WTC11 (cell line): ENCODE measurements around the gene LIMS2. TPM values are rescaled to one million over a fixed set of nuclear protein-coding genes. Genes with fewer than 3 reads are reported as not detected.

ENCODE experiments used
- ATAC-seq: fragments of 200-7000 bp; cut with Tn5 transposase; 2 replicates; pipeline ENCODE4 v1.10.0; 2021; ENCODE audit warnings: mild to moderate bottlenecking, moderate library complexity
- CTCF ChIA-PET: fragments of 300-600 bp; sonication (Branson Sonifier 250); formaldehyde crosslinking; loops from one replicate; lab custom pipeline; 2021; ENCODE audit warnings: antibody characterized with exemption; lab: Charles Lee
- POLR2A ChIA-PET: fragments of 350-600 bp; sonication (Branson Sonifier 250); formaldehyde crosslinking; loops from one replicate; lab custom pipeline; 2021; ENCODE audit warnings: antibody characterized with exemption; lab: Charles Lee
- DNase-seq: peaks from one replicate; pipeline ENCODE4 v3.0.0; 2021; ENCODE audit warnings: low spot score
- H3K27ac Mint-ChIP-seq: 2 replicates; pipeline ENCODE4 v1.8.0; 2021; ENCODE audit warnings: mixed read lengths
- H3K27me3 Mint-ChIP-seq: 2 replicates; pipeline ENCODE4 v1.8.0; 2021; ENCODE audit warnings: low read depth, mild to moderate bottlenecking, moderate library complexity, mixed read lengths
- H3K36me3 Mint-ChIP-seq: 2 replicates; pipeline ENCODE4 v1.8.0; 2021; ENCODE audit warnings: mixed read lengths
- H3K4me1 Mint-ChIP-seq: 2 replicates; pipeline ENCODE4 v1.8.0; 2022; ENCODE audit warnings: mixed read lengths
- H3K4me3 Mint-ChIP-seq: 2 replicates; pipeline ENCODE4 v1.8.0; 2021; ENCODE audit warnings: mild to moderate bottlenecking, moderate library complexity, mixed read lengths
- H3K9me3 Mint-ChIP-seq: 2 replicates; pipeline ENCODE4 v1.8.0; 2021; ENCODE audit warnings: mixed read lengths
- FOXJ3 ChIP-seq: sonication (generic); formaldehyde crosslinking; IDR thresholded peaks from 2 replicates; pipeline ENCODE4 v1.9.0; 2021; ENCODE audit warnings: missing genetic modification reagents, mild to moderate bottlenecking, borderline replicate concordance
- FOXP1 ChIP-seq: sonication (generic); formaldehyde crosslinking; IDR thresholded peaks from 2 replicates; pipeline ENCODE4 v1.8.0; 2022; ENCODE audit warnings: missing genetic modification reagents, mild to moderate bottlenecking, moderate library complexity, borderline replicate concordance
- GABPB1 ChIP-seq: sonication (generic); formaldehyde crosslinking; IDR thresholded peaks from 2 replicates; pipeline ENCODE4 v1.8.1; 2023; ENCODE audit warnings: mild to moderate bottlenecking, missing genetic modification reagents
- IRF2 ChIP-seq: sonication (generic); formaldehyde crosslinking; IDR thresholded peaks from 2 replicates; pipeline ENCODE4 v1.8.0; 2022; ENCODE audit warnings: low read depth, missing genetic modification reagents, borderline replicate concordance
- MYBL2 ChIP-seq: sonication (generic); formaldehyde crosslinking; IDR thresholded peaks from 2 replicates; pipeline ENCODE4 v1.8.1; 2023; ENCODE audit warnings: mild to moderate bottlenecking, moderate library complexity, missing genetic modification reagents
- NFATC4 ChIP-seq: fragments of 250-450 bp; sonication (Bioruptor Pico); IDR thresholded peaks from 2 replicates; pipeline ENCODE4 v1.9.0; 2021; ENCODE audit warnings: mild to moderate bottlenecking
- RORB ChIP-seq: fragments of 250-450 bp; sonication (Bioruptor Pico); IDR thresholded peaks from 2 replicates; pipeline ENCODE4 v1.9.0; 2021; ENCODE audit warnings: mild to moderate bottlenecking
- TCF7 ChIP-seq: sonication (generic); formaldehyde crosslinking; IDR thresholded peaks from 2 replicates; pipeline ENCODE4 v1.8.0; 2022; ENCODE audit warnings: mild to moderate bottlenecking, low read depth, missing genetic modification reagents, moderate library complexity
- TEAD1 ChIP-seq: sonication (generic); formaldehyde crosslinking; IDR thresholded peaks from 2 replicates; pipeline ENCODE4 v1.8.0; 2022; ENCODE audit warnings: mild to moderate bottlenecking, missing genetic modification reagents
- TP53 ChIP-seq: sonication (generic); formaldehyde crosslinking; IDR thresholded peaks from 2 replicates; pipeline ENCODE4 v1.8.1; 2023; ENCODE audit warnings: mild to moderate bottlenecking, missing genetic modification reagents
- ZBTB21 ChIP-seq: sonication (generic); formaldehyde crosslinking; IDR thresholded peaks from 2 replicates; pipeline ENCODE4 v1.8.1; 2023; ENCODE audit warnings: mild to moderate bottlenecking, missing genetic modification reagents, borderline replicate concordance
- ZNF232 ChIP-seq: sonication (generic); formaldehyde crosslinking; IDR thresholded peaks from 2 replicates; pipeline ENCODE4 v1.8.0; 2022; ENCODE audit warnings: mild to moderate bottlenecking, missing genetic modification reagents
- ZNF263 ChIP-seq: sonication (generic); formaldehyde crosslinking; IDR thresholded peaks from 2 replicates; pipeline ENCODE4 v1.8.1; 2022; ENCODE audit warnings: low read depth, mild to moderate bottlenecking, moderate library complexity, missing genetic modification reagents
- total RNA-seq: library from RNA; stranded (reverse); gene quantifications from 3 replicates; pipeline ENCODE4 v1.2.3, GENCODE V29; 2021
- TF ChIP-seq, protein P1 (sequence below): sonication (generic); formaldehyde crosslinking; IDR thresholded peaks from 2 replicates; pipeline ENCODE4 v1.8.1; 2022; ENCODE audit warnings: mild to moderate bottlenecking, moderate library complexity, missing genetic modification reagents
- TF ChIP-seq, protein P2 (sequence below): fragments of 250-450 bp; sonication (Bioruptor Pico); IDR thresholded peaks from 2 replicates; pipeline ENCODE4 v1.9.0; 2021; ENCODE audit warnings: moderate library complexity, mild to moderate bottlenecking, inconsistent platforms, borderline replicate concordance
- TF ChIP-seq, protein P3 (sequence below): sonication (generic); formaldehyde crosslinking; IDR thresholded peaks from 2 replicates; pipeline ENCODE4 v1.8.0; 2023; ENCODE audit warnings: missing genetic modification reagents, mild to moderate bottlenecking, borderline replicate concordance
- TF ChIP-seq, protein P4 (sequence below): fragments of 250-450 bp; sonication (Bioruptor Pico); IDR thresholded peaks from 2 replicates; pipeline ENCODE4 v1.9.0; 2021; ENCODE audit warnings: mild to moderate bottlenecking
- TF ChIP-seq, protein P5 (sequence below): sonication (generic); formaldehyde crosslinking; IDR thresholded peaks from 2 replicates; pipeline ENCODE4 v1.8.0; 2022; ENCODE audit warnings: missing genetic modification reagents

The LIMS2 gene
- total RNA-seq, 1 experiment from 2014 or later, result 2.4 TPM

DNA sequence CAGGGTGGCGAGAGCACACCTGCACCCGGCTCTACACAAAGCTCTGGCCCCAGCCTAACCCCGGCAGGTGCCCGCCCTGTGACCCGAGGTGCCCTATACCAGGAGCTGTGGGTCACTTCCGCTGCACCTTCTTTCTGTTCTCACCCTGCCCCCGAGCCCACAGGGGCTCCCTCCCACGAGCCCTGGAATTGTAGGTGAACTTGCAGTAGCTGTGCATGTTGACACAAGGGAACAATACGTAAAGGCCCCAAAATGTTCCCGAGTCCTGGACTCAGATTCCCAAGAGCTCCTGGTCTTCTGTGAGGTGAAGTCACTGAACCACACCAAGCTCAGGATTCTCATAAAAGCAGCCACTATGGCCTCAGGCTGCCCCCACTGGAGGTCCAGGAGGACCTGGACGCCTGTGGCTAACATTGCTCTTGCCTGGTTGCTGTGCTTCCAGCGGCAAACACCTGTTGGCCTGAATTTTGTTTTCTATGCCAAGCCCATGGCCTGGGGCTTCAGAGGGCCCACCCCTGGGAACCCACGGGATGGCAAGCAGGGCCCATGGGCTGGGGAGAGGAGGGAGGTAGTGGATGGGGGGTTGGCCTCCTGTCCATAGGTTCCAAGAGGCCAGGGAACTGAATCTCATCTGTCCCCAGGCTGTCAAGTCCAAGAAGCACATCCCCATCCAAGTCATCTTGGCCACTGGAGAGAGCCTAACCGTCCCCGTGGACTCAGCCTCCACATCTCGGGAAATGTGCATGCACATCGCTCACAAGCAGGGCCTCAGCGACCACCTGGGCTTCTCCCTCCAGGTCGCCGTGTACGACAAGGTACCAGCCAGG, 52.6 kb downstream of the LIMS2 start (continued):
- TF ChIP-seq, protein P1, sequence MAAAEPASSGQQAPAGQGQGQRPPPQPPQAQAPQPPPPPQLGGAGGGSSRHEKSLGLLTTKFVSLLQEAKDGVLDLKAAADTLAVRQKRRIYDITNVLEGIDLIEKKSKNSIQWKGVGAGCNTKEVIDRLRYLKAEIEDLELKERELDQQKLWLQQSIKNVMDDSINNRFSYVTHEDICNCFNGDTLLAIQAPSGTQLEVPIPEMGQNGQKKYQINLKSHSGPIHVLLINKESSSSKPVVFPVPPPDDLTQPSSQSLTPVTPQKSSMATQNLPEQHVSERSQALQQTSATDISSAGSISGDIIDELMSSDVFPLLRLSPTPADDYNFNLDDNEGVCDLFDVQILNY (CRISPR knock-in tag), result no peak
- TF ChIP-seq MYBL2 (CRISPR knock-in tag) (no peak), TP53 (no peak), TCF7 (CRISPR knock-in tag) (no peak), ZBTB21 (CRISPR knock-in tag) (no peak), GABPB1 (CRISPR knock-in tag) (no peak), FOXJ3 (CRISPR knock-in tag) (no peak)
- TF ChIP-seq, protein P2, sequence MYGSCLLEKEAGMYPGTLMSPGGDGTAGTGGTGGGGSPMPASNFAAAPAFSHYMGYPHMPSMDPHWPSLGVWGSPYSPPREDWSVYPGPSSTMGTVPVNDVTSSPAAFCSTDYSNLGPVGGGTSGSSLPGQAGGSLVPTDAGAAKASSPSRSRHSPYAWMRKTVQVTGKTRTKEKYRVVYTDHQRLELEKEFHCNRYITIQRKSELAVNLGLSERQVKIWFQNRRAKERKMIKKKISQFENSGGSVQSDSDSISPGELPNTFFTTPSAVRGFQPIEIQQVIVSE (CRISPR knock-in tag), result no peak
- TF ChIP-seq, protein P3, sequence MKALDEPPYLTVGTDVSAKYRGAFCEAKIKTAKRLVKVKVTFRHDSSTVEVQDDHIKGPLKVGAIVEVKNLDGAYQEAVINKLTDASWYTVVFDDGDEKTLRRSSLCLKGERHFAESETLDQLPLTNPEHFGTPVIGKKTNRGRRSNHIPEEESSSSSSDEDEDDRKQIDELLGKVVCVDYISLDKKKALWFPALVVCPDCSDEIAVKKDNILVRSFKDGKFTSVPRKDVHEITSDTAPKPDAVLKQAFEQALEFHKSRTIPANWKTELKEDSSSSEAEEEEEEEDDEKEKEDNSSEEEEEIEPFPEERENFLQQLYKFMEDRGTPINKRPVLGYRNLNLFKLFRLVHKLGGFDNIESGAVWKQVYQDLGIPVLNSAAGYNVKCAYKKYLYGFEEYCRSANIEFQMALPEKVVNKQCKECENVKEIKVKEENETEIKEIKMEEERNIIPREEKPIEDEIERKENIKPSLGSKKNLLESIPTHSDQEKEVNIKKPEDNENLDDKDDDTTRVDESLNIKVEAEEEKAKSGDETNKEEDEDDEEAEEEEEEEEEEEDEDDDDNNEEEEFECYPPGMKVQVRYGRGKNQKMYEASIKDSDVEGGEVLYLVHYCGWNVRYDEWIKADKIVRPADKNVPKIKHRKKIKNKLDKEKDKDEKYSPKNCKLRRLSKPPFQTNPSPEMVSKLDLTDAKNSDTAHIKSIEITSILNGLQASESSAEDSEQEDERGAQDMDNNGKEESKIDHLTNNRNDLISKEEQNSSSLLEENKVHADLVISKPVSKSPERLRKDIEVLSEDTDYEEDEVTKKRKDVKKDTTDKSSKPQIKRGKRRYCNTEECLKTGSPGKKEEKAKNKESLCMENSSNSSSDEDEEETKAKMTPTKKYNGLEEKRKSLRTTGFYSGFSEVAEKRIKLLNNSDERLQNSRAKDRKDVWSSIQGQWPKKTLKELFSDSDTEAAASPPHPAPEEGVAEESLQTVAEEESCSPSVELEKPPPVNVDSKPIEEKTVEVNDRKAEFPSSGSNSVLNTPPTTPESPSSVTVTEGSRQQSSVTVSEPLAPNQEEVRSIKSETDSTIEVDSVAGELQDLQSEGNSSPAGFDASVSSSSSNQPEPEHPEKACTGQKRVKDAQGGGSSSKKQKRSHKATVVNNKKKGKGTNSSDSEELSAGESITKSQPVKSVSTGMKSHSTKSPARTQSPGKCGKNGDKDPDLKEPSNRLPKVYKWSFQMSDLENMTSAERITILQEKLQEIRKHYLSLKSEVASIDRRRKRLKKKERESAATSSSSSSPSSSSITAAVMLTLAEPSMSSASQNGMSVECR, result no peak

DNA sequence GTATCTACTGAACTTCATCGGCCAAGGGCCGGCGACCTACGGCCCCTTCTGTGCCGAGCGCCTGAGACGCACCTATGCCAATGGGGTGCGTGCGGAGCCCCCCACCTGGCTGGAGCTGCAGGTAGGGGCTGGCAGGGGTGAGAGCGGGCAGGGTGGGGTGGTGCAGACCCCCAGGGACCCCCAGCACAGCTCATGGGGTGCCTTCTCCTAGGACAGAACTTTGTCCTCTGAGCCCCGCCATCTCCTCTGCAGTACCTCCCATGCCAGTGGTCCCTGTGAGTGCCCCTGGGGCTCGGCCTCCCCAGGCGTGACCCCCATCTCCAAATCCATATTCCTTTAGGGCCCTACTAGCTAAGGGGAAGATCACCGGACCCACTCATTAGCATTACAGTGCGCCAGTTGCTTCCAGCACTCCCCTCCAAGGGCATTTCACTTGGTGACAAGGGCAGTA, 53.3 kb downstream of the LIMS2 start:
- ChIA-PET POLR2A (no interaction called here), CTCF (interaction anchor here (1.8 kb wide), 1 partner anchor 31 kb away, joined by 9 read pairs; no protein-coding TSS in a partner anchor)
- no peaks in the 10 kb centered on the region for H3K36me3 Mint-ChIP-seq
- H3K4me3 Mint-ChIP-seq, result no peak overlapping the region
- peak; percentile 7 for DNase-seq
- ATAC-seq, result no peak
- no peaks in the 10 kb centered on the region for H3K4me1 Mint-ChIP-seq
- H3K27ac Mint-ChIP-seq, result no peak overlapping the region
- H3K9me3 Mint-ChIP-seq, result no peaks in the 10 kb centered on the region
- H3K27me3 Mint-ChIP-seq, result no peaks in the 10 kb centered on the region
- TF ChIP-seq, protein P4, sequence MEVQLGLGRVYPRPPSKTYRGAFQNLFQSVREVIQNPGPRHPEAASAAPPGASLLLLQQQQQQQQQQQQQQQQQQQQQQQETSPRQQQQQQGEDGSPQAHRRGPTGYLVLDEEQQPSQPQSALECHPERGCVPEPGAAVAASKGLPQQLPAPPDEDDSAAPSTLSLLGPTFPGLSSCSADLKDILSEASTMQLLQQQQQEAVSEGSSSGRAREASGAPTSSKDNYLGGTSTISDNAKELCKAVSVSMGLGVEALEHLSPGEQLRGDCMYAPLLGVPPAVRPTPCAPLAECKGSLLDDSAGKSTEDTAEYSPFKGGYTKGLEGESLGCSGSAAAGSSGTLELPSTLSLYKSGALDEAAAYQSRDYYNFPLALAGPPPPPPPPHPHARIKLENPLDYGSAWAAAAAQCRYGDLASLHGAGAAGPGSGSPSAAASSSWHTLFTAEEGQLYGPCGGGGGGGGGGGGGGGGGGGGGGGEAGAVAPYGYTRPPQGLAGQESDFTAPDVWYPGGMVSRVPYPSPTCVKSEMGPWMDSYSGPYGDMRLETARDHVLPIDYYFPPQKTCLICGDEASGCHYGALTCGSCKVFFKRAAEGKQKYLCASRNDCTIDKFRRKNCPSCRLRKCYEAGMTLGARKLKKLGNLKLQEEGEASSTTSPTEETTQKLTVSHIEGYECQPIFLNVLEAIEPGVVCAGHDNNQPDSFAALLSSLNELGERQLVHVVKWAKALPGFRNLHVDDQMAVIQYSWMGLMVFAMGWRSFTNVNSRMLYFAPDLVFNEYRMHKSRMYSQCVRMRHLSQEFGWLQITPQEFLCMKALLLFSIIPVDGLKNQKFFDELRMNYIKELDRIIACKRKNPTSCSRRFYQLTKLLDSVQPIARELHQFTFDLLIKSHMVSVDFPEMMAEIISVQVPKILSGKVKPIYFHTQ (CRISPR knock-in tag), result no peak
- TF ChIP-seq ZNF232 (CRISPR knock-in tag) (no peak), IRF2 (CRISPR knock-in tag) (no peak), RORB (no peak), TEAD1 (CRISPR knock-in tag) (no peak), NFATC4 (no peak), FOXP1 (no peak), ZNF263 (CRISPR knock-in tag) (no peak)
- TF ChIP-seq, protein P2 (CRISPR knock-in tag), result no peak
- TF ChIP-seq, protein P1 (CRISPR knock-in tag), result no peak
- TF ChIP-seq, protein P5, sequence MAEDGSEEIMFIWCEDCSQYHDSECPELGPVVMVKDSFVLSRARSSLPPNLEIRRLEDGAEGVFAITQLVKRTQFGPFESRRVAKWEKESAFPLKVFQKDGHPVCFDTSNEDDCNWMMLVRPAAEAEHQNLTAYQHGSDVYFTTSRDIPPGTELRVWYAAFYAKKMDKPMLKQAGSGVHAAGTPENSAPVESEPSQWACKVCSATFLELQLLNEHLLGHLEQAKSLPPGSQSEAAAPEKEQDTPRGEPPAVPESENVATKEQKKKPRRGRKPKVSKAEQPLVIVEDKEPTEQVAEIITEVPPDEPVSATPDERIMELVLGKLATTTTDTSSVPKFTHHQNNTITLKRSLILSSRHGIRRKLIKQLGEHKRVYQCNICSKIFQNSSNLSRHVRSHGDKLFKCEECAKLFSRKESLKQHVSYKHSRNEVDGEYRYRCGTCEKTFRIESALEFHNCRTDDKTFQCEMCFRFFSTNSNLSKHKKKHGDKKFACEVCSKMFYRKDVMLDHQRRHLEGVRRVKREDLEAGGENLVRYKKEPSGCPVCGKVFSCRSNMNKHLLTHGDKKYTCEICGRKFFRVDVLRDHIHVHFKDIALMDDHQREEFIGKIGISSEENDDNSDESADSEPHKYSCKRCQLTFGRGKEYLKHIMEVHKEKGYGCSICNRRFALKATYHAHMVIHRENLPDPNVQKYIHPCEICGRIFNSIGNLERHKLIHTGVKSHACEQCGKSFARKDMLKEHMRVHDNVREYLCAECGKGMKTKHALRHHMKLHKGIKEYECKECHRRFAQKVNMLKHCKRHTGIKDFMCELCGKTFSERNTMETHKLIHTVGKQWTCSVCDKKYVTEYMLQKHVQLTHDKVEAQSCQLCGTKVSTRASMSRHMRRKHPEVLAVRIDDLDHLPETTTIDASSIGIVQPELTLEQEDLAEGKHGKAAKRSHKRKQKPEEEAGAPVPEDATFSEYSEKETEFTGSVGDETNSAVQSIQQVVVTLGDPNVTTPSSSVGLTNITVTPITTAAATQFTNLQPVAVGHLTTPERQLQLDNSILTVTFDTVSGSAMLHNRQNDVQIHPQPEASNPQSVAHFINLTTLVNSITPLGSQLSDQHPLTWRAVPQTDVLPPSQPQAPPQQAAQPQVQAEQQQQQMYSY (CRISPR knock-in tag), result no peak
